H1 (cell line): ENCODE results near the gene PAGE4. TPM values are rescaled to one million over a fixed set of nuclear protein-coding genes. Genes with fewer than 3 reads are reported as not detected.

Experiments used
- CTCF ChIA-PET: fragments of 300-600 bp; sonication (Branson Sonifier 250); formaldehyde crosslinking; loops from one replicate; lab custom pipeline; 2021; ENCODE audit not compliant: partially characterized antibody; lab: Charles Lee
- POLR2A ChIA-PET: fragments of 300-600 bp; sonication (Branson Sonifier 250); formaldehyde crosslinking; loops from one replicate; lab custom pipeline; 2021; ENCODE audit warnings: inconsistent platforms; ENCODE audit not compliant: partially characterized antibody; lab: Charles Lee
- DNase-seq, 2 experiments: peaks; one replicate each; pipeline versions ENCODE4 v3.0.0 to v3.0.0-alpha.2; 2010 to 2022; ENCODE audit warnings: low spot score in 2 of 2, low read depth in 1 of 2, mixed read lengths in 1 of 2
- FAIRE-seq: peaks from 2 replicates; lab custom pipeline; 2011; peaks lifted over from hg19 to GRCh38; lab: Jason Lieb, UNC
- H2AFZ ChIP-seq: 2 replicates; pipeline ENCODE4 v1.8.1; 2012; ENCODE audit warnings: low read length, inconsistent platforms
- H2AK5ac ChIP-seq: 2 replicates; pipeline ENCODE4 v1.6.1; 2013; ENCODE audit warnings: low read depth, low read length
- H2BK120ac ChIP-seq: replicated peaks from 2 replicates; pipeline ENCODE3; 2013; ENCODE audit warnings: low read depth, low read length, inconsistent platforms
- H2BK12ac ChIP-seq: 2 replicates; pipeline ENCODE4 v1.6.1; 2013; ENCODE audit warnings: low read depth, low read length
- H2BK15ac ChIP-seq: 2 replicates; pipeline ENCODE4 v1.6.1; 2013; ENCODE audit warnings: low read length
- H2BK20ac ChIP-seq: 2 replicates; pipeline ENCODE4 v1.6.1; 2013; ENCODE audit warnings: low read length
- H2BK5ac ChIP-seq: 2 replicates; pipeline ENCODE4 v1.6.1; 2013; ENCODE audit warnings: low read depth, low read length
- H3K14ac ChIP-seq: 2 replicates; pipeline ENCODE4 v1.6.1; 2013; ENCODE audit warnings: inconsistent platforms; ENCODE audit not compliant: insufficient read length
- H3K18ac ChIP-seq: 2 replicates; pipeline ENCODE4 v1.6.1; 2013; ENCODE audit warnings: low read length; ENCODE audit errors: extremely low read depth
- H3K23ac ChIP-seq: 2 replicates; pipeline ENCODE4 v1.6.1; 2013; ENCODE audit warnings: inconsistent platforms; ENCODE audit not compliant: insufficient read length
- H3K23me2 ChIP-seq: 2 replicates; pipeline ENCODE4 v1.6.1; 2013; ENCODE audit warnings: low read depth, low read length
- H3K27ac ChIP-seq: 2 replicates; pipeline ENCODE4 v1.6.1; 2011; ENCODE audit warnings: low read depth, low read length, inconsistent platforms
- H3K27me3 ChIP-seq, 4 experiments: replicated peaks in 1 of 4; 1 replicate in 1 of 4; 2 replicates in 3 of 4; pipeline versions ENCODE4 v1.6.1 to v1.8.1; 2011 to 2013; ENCODE audit warnings: low read length in 3 of 4, mild to moderate bottlenecking in 3 of 4, inconsistent platforms in 2 of 4, mixed read lengths in 2 of 4, moderate library complexity in 1 of 4; ENCODE audit not compliant: control insufficient read depth in 3 of 4, insufficient read depth in 3 of 4; ENCODE audit errors: extremely low read depth in 1 of 4
- H3K36me3 ChIP-seq, 4 experiments: 2 replicates each; pipeline versions ENCODE4 v1.6.1 to v1.8.1; 2011 to 2013; ENCODE audit warnings: mild to moderate bottlenecking in 4 of 4, low read length in 3 of 4, moderate library complexity in 2 of 4, control low read depth in 1 of 4, inconsistent platforms in 1 of 4; ENCODE audit not compliant: insufficient read depth in 4 of 4, control insufficient read depth in 2 of 4
- H3K4ac ChIP-seq: replicated peaks from 2 replicates; pipeline ENCODE3; 2013; ENCODE audit warnings: low read length, low read depth, mixed read lengths, inconsistent platforms; ENCODE audit not compliant: insufficient read length
- H3K4me1 ChIP-seq, 4 experiments: replicated peaks in 1 of 4; 1 replicate in 1 of 4; 2 replicates in 3 of 4; pipeline versions ENCODE4 v1.6.1 to v1.8.1; 2011 to 2013; ENCODE audit warnings: low read length in 3 of 4, inconsistent platforms in 2 of 4, mixed read lengths in 1 of 4; ENCODE audit not compliant: insufficient read depth in 4 of 4, control insufficient read depth in 3 of 4
- H3K4me2 ChIP-seq, 2 experiments: 2 replicates each; pipeline versions ENCODE4 v1.6.1 to v1.8.1; 2011 to 2013; ENCODE audit warnings: low read depth in 2 of 2, low read length in 2 of 2, control low read depth in 1 of 2, inconsistent platforms in 1 of 2, mild to moderate bottlenecking in 1 of 2; ENCODE audit not compliant: insufficient read depth in 1 of 2
- H3K4me3 ChIP-seq, 4 experiments: fragments of 200-600, 300-600 bp in 1 of 4; sonication (generic), shearing (Covaris generic), sonication (Bioruptor Twin) in 1 of 4; 2 replicates each; pipeline versions ENCODE4 v1.5.1 to v1.8.1; 2011 to 2016; ENCODE audit warnings: low read length in 4 of 4, low read depth in 3 of 4, control low read depth in 2 of 4, inconsistent platforms in 2 of 4, mild to moderate bottlenecking in 2 of 4, mixed read lengths in 1 of 4, moderate library complexity in 1 of 4; ENCODE audit not compliant: insufficient read depth in 2 of 4; ENCODE audit errors: extremely low read depth in 1 of 4
- H3K56ac ChIP-seq: replicated peaks from 2 replicates; pipeline ENCODE3; 2013; ENCODE audit warnings: low read depth, mild to moderate bottlenecking, mixed read lengths, low read length, inconsistent platforms; ENCODE audit not compliant: insufficient read length
- H3K79me1 ChIP-seq: 2 replicates; pipeline ENCODE4 v1.6.1; 2013; ENCODE audit warnings: low read depth, low read length, control low read depth
- H3K79me2 ChIP-seq, 2 experiments: 2 replicates each; pipeline versions ENCODE4 v1.6.1 to v1.8.1; 2012 to 2013; ENCODE audit warnings: low read length in 2 of 2, mild to moderate bottlenecking in 2 of 2, inconsistent platforms in 1 of 2; ENCODE audit not compliant: insufficient read depth in 2 of 2, control insufficient read depth in 1 of 2
- H3K9ac ChIP-seq, 4 experiments: replicated peaks in 1 of 4; 1 replicate in 1 of 4; 2 replicates in 3 of 4; pipeline versions ENCODE4 v1.6.1 to v1.8.1; 2011 to 2013; ENCODE audit warnings: low read depth in 3 of 4, low read length in 3 of 4, control low read depth in 2 of 4, mild to moderate bottlenecking in 2 of 4, moderate library complexity in 2 of 4, inconsistent platforms in 1 of 4; ENCODE audit errors: extremely low read depth in 1 of 4
- H3K9me3 ChIP-seq, 2 experiments: 2 replicates each; pipeline versions ENCODE4 v1.6.1 to v1.8.1; 2012 to 2013; ENCODE audit warnings: mild to moderate bottlenecking in 2 of 2, moderate library complexity in 2 of 2, control low read depth in 1 of 2, inconsistent platforms in 1 of 2, low read depth in 1 of 2, low read length in 1 of 2, mixed read lengths in 1 of 2; ENCODE audit not compliant: insufficient read depth in 2 of 2
- H4K20me1 ChIP-seq, 2 experiments: replicated peaks in 1 of 2; 2 replicates each; pipeline versions ENCODE3 to v1.8.1; 2011 to 2013; ENCODE audit warnings: inconsistent platforms in 2 of 2, low read length in 2 of 2, mild to moderate bottlenecking in 1 of 2; ENCODE audit not compliant: insufficient read depth in 2 of 2, control insufficient read depth in 1 of 2
- H4K5ac ChIP-seq: 2 replicates; pipeline ENCODE4 v1.6.1; 2013; ENCODE audit warnings: low read length, low read depth, mixed read lengths, inconsistent platforms; ENCODE audit not compliant: insufficient read length
- H4K8ac ChIP-seq: 2 replicates; pipeline ENCODE4 v1.8.0; 2013; ENCODE audit warnings: mild to moderate bottlenecking, moderate library complexity, low read length, inconsistent platforms; ENCODE audit not compliant: insufficient read depth; ENCODE audit errors: extremely low read depth
- H4K91ac ChIP-seq: replicated peaks from 2 replicates; pipeline ENCODE3; 2013; ENCODE audit warnings: low read length, mixed read lengths, inconsistent platforms; ENCODE audit not compliant: insufficient read length
- SP4 ChIP-seq: IDR thresholded peaks from 2 replicates; pipeline ENCODE4 v1.6.1; 2012; ENCODE audit warnings: low read length, inconsistent platforms
- WGBS, 2 experiments: shearing (Covaris generic) in 1 of 2; methylation state at CpG; one replicate each; pipeline versions ENCODE4 v1.1.6 to v1.1.7; 2013 to 2015; ENCODE audit warnings: low lambda C conversion rate in 2 of 2, mixed read lengths in 2 of 2, inconsistent platforms in 1 of 2, low coverage in 1 of 2, missing lambda C conversion rate in 1 of 2; ENCODE audit not compliant: insufficient replicate concordance in 2 of 2, insufficient coverage in 1 of 2, insufficient read length in 1 of 2; ENCODE audit errors: extremely low coverage in 1 of 2, missing lambda C conversion rate in 1 of 2; 5-methylcytosine and 5-hydroxymethylcytosine counted together
- polyA plus RNA-seq, 7 experiments: library from polyadenylated mRNA; depleted of rRNA in 3 of 7; stranded (reverse) in 5 of 7; unstranded in 2 of 7; fragments of >200 nt in 5 of 7; fragments of 200-250 nt in 2 of 7; gene quantifications; 1 replicate in 5 of 7; 2 replicates in 1 of 7; 4 replicates in 1 of 7; pipeline versions ENCODE4 v1.2.1 to v1.2.3, GENCODE V29; 2011 to 2013; ENCODE audit warnings: missing spikeins in 2 of 7, mixed read lengths in 2 of 7
- total RNA-seq: library from RNA; stranded (reverse); fragmentation: NEBNext Ultra II Directional; extraction: Animal tissue kit (Norgen Biotek cat#: 25700); gene quantifications from 2 replicates; pipeline ENCODE4 v1.2.1, GENCODE V29; 2021

Gene PAGE4
- total and polyA plus RNA-seq, 2 of the 8 experiments (the other 6 are each of a cell fraction or from before 2014, with no cell fraction given): 0.53 TPM; not detected in 1

- CTCF ChIA-PET: no interaction called here
- H3K4me1 ChIP-seq: no peaks in the 10 kb centered on the region
- H3K79me2 ChIP-seq: no peaks in the 10 kb centered on the region
- no peaks in the 10 kb centered on the region for H4K20me1 ChIP-seq
- H2BK120ac ChIP-seq: no peak overlapping the region
- H3K4me3 ChIP-seq: no peak overlapping the region
- no peak overlapping the region for H4K8ac ChIP-seq
- FAIRE-seq: no peak
- no peak overlapping the region for H2AK5ac ChIP-seq
- H4K5ac ChIP-seq: no peak overlapping the region
- DNase-seq: no peak
- no peaks in the 10 kb centered on the region for H3K9me3 ChIP-seq
- WGBS, 2 experiments: 81% methylated on average over 1 of the region's 1 CpG; no CpG with 5 or more reads in 1 of the 2 experiments
- no peaks in the 10 kb centered on the region for H3K23me2 ChIP-seq
- H3K27me3 ChIP-seq: no peaks in the 10 kb centered on the region
- no peak overlapping the region for H2BK5ac ChIP-seq
- no peak overlapping the region for H2AFZ ChIP-seq
- TF ChIP-seq SP4: no peak
- TF ChIP-seq, all 59 proteins: peak for 0
- H2BK15ac ChIP-seq: no peak overlapping the region
- POLR2A ChIA-PET: no interaction called here
- H3K18ac ChIP-seq: no peak overlapping the region
- no peak overlapping the region for H3K27ac ChIP-seq
- no peak overlapping the region for H3K23ac ChIP-seq
- no peak overlapping the region for H3K14ac ChIP-seq
- H3K4me2 ChIP-seq: no peak overlapping the region
- H2BK12ac ChIP-seq: no peak overlapping the region
- H3K9ac ChIP-seq: no peak overlapping the region
- no peak overlapping the region for H4K91ac ChIP-seq
- no peaks in the 10 kb centered on the region for H3K36me3 ChIP-seq
- no peak overlapping the region for H2BK20ac ChIP-seq
- H3K56ac ChIP-seq: no peak overlapping the region
- no peak overlapping the region for H3K4ac ChIP-seq
- no peaks in the 10 kb centered on the region for H3K79me1 ChIP-seq
These were observed 36.7 kb upstream of the PAGE4 start for GRCh38 chrX:49792376-49792775.
